M059J (cell line): ENCODE results near the gene RIT2. TPM values are rescaled to one million over a fixed set of nuclear protein-coding genes. Genes with fewer than 3 reads are reported as not detected.

Source experiments
- DNase-seq: peaks from one replicate; pipeline ENCODE4 v3.0.0-alpha.2; 2012; ENCODE audit warnings: low read depth
- total RNA-seq: library from RNA; depleted of rRNA; stranded (reverse); fragments of >200 nt; shearing (Covaris generic); gene quantifications from 2 replicates; pipeline ENCODE4 v1.2.3, GENCODE V29; 2014

The RIT2 gene
- total RNA-seq, 1 experiment from 2014 or later, result 0.37 TPM

GRCh38 chr18:43012951-43013350, 102.5 kb downstream of the RIT2 start:
- DNase-seq, result no peak

GRCh38 chr18:43010611-43011010, 104.9 kb downstream of the RIT2 start:
- DNase-seq, result no peak

GRCh38 chr18:43009674-43010073, 105.8 kb downstream of the RIT2 start:
- DNase-seq, result peak; percentile 9

GRCh38 chr18:43007365-43007764, 108.1 kb downstream of the RIT2 start:
- no peak for DNase-seq

- no peak for DNase-seq
Observed at GRCh38 chr18:43004421-43004820, 111.1 kb downstream of the RIT2 start.

GRCh38 chr18:43001821-43002220, 113.7 kb downstream of the RIT2 start:
- DNase-seq, result peak; percentile 86

GRCh38 chr18:42996824-42997223, 118.7 kb downstream of the RIT2 start:
- DNase-seq, result no peak

GRCh38 chr18:42980426-42980825, 135.1 kb downstream of the RIT2 start:
- peak; percentile 25 for DNase-seq

GRCh38 chr18:42977982-42978637, 137.4 kb downstream of the RIT2 start:
- DNase-seq, result peak; percentile 3

- DNase-seq, result no peak
Observed at GRCh38 chr18:42976869-42977590, 138.5 kb downstream of the RIT2 start.

- DNase-seq, result no peak
Observed at GRCh38 chr18:42969366-42969765, 146.1 kb downstream of the RIT2 start.

- no peak for DNase-seq
Observed at GRCh38 chr18:42961298-42961697, 154.2 kb downstream of the RIT2 start.

GRCh38 chr18:42959528-42959927, 156.0 kb downstream of the RIT2 start:
- no peak for DNase-seq

GRCh38 chr18:42958353-42958752, 157.1 kb downstream of the RIT2 start:
- DNase-seq, result no peak

GRCh38 chr18:42956287-42956686, 159.2 kb downstream of the RIT2 start:
- no peak for DNase-seq

GRCh38 chr18:42954887-42955286, 160.6 kb downstream of the RIT2 start:
- no peak for DNase-seq

GRCh38 chr18:42953306-42953705, 162.2 kb downstream of the RIT2 start:
- DNase-seq, result no peak

- peak; percentile 31 for DNase-seq
Observed at GRCh38 chr18:42950732-42951131, 164.8 kb downstream of the RIT2 start.

GRCh38 chr18:42948831-42949230, 166.7 kb downstream of the RIT2 start:
- DNase-seq, result no peak

- DNase-seq, result no peak
Observed at GRCh38 chr18:42941860-42942259, 173.6 kb downstream of the RIT2 start.

GRCh38 chr18:42941021-42941420, 174.5 kb downstream of the RIT2 start:
- DNase-seq, result no peak

- DNase-seq, result no peak
Observed at GRCh38 chr18:42937436-42937835, 178.0 kb downstream of the RIT2 start.

- no peak for DNase-seq
Observed at GRCh38 chr18:42936289-42936688, 179.2 kb downstream of the RIT2 start.

- peak; percentile 80 for DNase-seq
Observed at GRCh38 chr18:42931491-42931890, 184.0 kb downstream of the RIT2 start.
